ENCODE results near the gene LHX1. TPM values are rescaled to one million over a fixed set of nuclear protein-coding genes. Genes with fewer than 3 reads are reported as not detected.
A peak's percentile ranks its signal among the peaks of the same experiment; 100 is the strongest.

The LHX1 gene
- total RNA-seq, 6 donors from 2014 or later: not detected

GRCh38 chr17:36941265-36942010 is 4.2 kb downstream of the LHX1 start:
- Histone ChIP-seq H3K27me3 (peaks cover 6 to 94% (median 80%) of the 10 kb centered on the region in 4 donors), H3K4me1 (peaks cover 27 to 53% (median 40%) of the 10 kb centered on the region in 4 donors), H3K27ac (no peak overlapping the region), H3K4me3 (no peak overlapping the region), H3K36me3 (no peaks in the 10 kb centered on the region), H3K9me3 (no peaks in the 10 kb centered on the region)
- peak in 1 of 2 donors; percentile 22 for DNase-seq
- TF ChIP-seq POLR2AphosphoS5 (IDR thresholded peaks at IDR 0.05) (no peak), CTCF (IDR thresholded peaks at IDR 0.05) (no peak), POLR2A (IDR thresholded peaks at IDR 0.05) (no peak), EP300 (IDR thresholded peaks at IDR 0.05) (no peak)
- no peak for ATAC-seq (ENCODE audit: low FRiP score in 2 of 2)
- 21 to 29% methylated on average over 16 to 17 of the region's 17 CpGs for WGBS, 2 donors

GRCh38 chr17:36942019-36942599 is 4.8 kb downstream of the LHX1 start:
- Histone ChIP-seq H3K36me3 (no peaks in the 10 kb centered on the region), H3K9me3 (no peaks in the 10 kb centered on the region), H3K4me3 (peak overlapping the region in 3 of 4 donors; percentile 3 to 26 (median 14)), H3K27ac (no peak overlapping the region), H3K4me1 (peaks cover 20 to 47% (median 33%) of the 10 kb centered on the region in 4 donors), H3K27me3 (peaks cover 6 to 94% (median 77%) of the 10 kb centered on the region in 4 donors)
- peak in 1 of 2 donors; percentile 85 for DNase-seq
- WGBS, 2 donors: 8 to 14% methylated on average over 10 to 57 of the region's 57 CpGs
- TF ChIP-seq CTCF (IDR thresholded peaks at IDR 0.05): no peak
- no peak for TF ChIP-seq POLR2A (IDR thresholded peaks at IDR 0.05)
- no peak for TF ChIP-seq EP300 (IDR thresholded peaks at IDR 0.05)
- TF ChIP-seq POLR2AphosphoS5 (IDR thresholded peaks at IDR 0.05): no peak
- ATAC-seq (ENCODE audit: low FRiP score in 2 of 2): peak in 1 of 2 donors; percentile 29

GRCh38 chr17:36942631-36943125 is 5.4 kb downstream of the LHX1 start:
- ATAC-seq (ENCODE audit: low FRiP score in 2 of 2): no peak
- Histone ChIP-seq H3K4me3 (peak overlapping the region in 3 of 4 donors; percentile 3 to 26 (median 14)), H3K27ac (no peak overlapping the region), H3K36me3 (no peaks in the 10 kb centered on the region), H3K4me1 (peaks cover 15 to 41% (median 28%) of the 10 kb centered on the region in 4 donors), H3K27me3 (peaks cover 6 to 94% (median 72%) of the 10 kb centered on the region in 4 donors), H3K9me3 (no peaks in the 10 kb centered on the region)
- TF ChIP-seq CTCF (IDR thresholded peaks at IDR 0.05) (no peak), POLR2A (IDR thresholded peaks at IDR 0.05) (no peak), EP300 (IDR thresholded peaks at IDR 0.05) (no peak), POLR2AphosphoS5 (IDR thresholded peaks at IDR 0.05) (no peak)
- WGBS, 2 donors: 8 to 9% methylated on average over 16 to 49 of the region's 59 CpGs
- peak in 1 of 2 donors; percentile 82 for DNase-seq

- H3K27ac ChIP-seq: no peak overlapping the region
- TF ChIP-seq POLR2AphosphoS5 (IDR thresholded peaks at IDR 0.05) (no peak), CTCF (IDR thresholded peaks at IDR 0.05) (no peak), POLR2A (IDR thresholded peaks at IDR 0.05) (no peak), EP300 (IDR thresholded peaks at IDR 0.05) (no peak)
- ATAC-seq (ENCODE audit: low FRiP score in 2 of 2): no peak
- peaks cover 14 to 40% (median 26%) of the 10 kb centered on the region in 4 donors for H3K4me1 ChIP-seq
- no peaks in the 10 kb centered on the region for H3K9me3 ChIP-seq
- H3K27me3 ChIP-seq: peaks cover 6 to 85% (median 63%) of the 10 kb centered on the region in 4 donors
- WGBS, 2 donors: 16% methylated on average over 44 of the region's 44 CpGs
- no peak overlapping the region for H3K4me3 ChIP-seq
- H3K36me3 ChIP-seq: no peaks in the 10 kb centered on the region
- DNase-seq: peak in 1 of 2 donors; percentile 72
These were observed 6.2 kb downstream of the LHX1 start for GRCh38 chr17:36943250-36944191.
